HG03575 (cell line): Measurements from ENCODE around the gene NMUR1.

ENCODE experiments used
- ATAC-seq: cut with Tn5 transposase; IDR thresholded peaks from one replicate; pipeline ENCODE4 v1.9.1; 2021; ENCODE audit not compliant: unreplicated experiment, insufficient number of reproducible peaks, low FRiP score; ENCODE audit errors: extremely low read depth

Gene NMUR1

DNA sequence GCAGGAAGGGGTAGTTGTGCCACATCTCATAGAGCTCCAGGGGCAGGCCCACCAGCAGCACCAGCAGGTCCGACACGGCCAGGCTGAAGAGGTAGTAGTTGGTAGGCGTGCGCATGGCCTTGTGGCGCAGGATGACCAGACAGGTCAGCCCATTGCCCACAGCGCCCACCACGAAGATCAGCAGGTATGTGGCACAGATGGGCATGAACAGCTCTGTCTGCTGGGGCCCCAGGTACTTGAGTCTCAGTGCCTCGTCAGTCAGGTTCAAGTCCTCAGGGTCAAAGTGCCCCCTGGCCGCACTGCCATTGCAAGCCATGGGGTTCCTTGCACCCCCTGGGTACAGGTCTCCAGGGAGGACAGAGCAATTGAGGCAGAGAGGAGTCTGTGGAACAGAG lies 1.6 kb downstream of the NMUR1 start:
- no peak for ATAC-seq

- no peak for ATAC-seq
These were observed 2.1 kb downstream of the NMUR1 start for GRCh38 chr2:231527955-231528635.

- ATAC-seq: no peak
These were observed 3.2 kb downstream of the NMUR1 start for GRCh38 chr2:231527091-231527395.

- ATAC-seq: no peak
These were observed 3.7 kb downstream of the NMUR1 start for GRCh38 chr2:231526341-231527090.

- ATAC-seq: no peak
These were observed 4.7 kb downstream of the NMUR1 start for GRCh38 chr2:231525248-231526163.

DNA sequence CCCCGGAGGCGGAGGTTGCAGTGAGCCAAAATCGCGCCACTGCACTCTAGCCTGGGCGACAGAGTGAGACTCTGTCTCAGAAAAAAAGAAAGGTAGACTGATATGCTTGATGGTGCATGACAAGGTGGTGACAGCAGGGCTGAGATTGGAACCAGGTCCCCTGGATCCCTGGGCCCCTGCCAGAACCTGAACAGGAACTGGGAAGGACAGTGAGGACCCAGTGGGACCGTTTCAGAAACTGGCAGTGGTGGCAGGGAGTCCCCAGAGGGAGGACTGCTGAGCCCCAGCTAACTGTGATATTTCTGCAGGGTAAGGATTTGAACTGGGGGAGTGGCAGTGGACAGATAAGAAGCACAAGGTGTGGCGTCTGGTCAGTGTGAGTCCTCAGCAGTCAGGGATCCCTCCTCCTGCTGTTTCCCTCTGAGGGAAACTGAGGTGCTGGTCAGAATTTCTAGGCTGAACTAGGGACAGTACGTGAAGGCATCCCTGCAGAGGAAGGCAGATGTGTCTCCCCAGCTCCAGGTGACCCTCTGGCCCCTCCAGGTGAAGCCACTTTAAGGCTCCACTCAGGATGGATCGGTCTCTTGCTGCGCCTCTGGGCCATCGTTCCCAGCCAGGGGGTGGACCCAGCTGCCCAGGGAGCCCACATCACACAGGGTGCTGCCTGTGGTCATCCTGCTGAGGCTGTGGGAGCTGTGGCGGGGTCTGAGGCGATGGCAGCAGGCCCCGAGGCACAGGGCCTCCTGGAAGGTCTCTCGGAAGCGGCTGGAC lies 5.6 kb downstream of the NMUR1 start:
- no peak for ATAC-seq

- ATAC-seq: no peak
These were observed 6.6 kb downstream of the NMUR1 start for GRCh38 chr2:231523451-231524285.

- no peak for ATAC-seq
These were observed 7.6 kb downstream of the NMUR1 start for GRCh38 chr2:231522418-231523180.

DNA sequence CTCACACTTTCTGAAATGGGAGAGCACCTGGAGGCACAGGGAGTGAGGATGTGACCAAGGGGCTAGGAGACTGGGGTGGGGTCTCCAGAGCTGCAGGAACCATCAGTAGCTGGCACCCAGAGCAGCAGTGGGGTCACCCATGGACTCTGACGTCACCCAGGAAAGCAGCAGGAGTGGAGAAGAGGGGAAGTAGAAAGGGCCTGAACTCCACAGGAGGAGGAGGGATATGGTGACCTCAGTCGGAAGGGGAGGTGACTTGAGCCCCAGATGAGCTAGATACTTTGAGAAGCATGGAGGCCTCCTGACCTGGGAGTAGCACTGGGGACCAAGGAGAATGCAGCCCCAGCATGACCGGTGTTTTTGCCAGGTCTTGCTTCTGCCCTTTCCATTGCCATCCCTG lies 8.8 kb downstream of the NMUR1 start:
- ATAC-seq: no peak

DNA sequence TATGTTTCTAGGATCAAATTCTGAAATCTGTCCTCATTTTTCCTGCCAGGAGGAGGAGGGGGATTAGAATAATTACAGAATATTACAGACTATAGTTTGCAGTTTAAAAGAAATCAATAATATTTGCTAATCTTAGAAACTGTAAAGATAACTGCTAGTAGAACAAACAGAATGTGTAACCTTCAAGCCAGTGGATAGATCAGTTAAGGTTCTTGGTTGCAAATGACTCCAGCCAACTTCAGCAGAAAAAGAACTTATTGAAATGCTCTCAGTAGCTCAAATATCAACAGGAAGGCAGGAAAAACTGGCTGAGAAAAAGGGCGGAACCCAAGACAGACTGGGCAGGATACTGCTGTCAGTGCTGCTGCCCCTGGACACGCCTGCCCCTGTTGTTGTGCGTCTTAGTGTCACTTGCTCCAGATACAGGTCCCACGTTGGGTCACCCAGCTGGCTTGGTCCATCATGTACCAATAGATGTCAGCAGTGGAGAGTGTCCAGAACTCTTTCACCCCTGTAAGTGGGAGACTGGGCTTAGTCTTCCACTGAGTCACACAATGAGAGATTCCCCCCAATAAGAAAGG lies 10.2 kb downstream of the NMUR1 start:
- ATAC-seq: no peak

DNA sequence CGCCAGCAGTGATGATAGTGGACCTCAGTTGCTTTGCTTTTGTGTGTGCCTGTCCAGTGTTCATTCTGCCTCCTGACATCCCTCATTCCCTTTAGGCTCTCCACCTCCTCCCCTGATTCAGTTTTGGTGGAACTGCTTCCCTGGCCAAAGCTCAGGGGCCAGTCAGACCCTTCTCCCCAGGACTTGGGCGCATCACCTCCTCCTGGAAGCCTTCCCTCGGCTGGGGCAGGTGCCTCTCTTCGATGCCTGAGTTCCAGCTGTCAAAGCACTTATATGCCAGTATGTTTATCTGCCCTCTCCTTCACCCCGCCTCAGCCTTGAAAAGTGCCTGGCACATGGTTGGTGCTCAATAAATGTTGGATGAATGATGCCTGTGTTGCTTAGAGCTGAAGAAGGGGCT lies 11.5 kb downstream of the NMUR1 start:
- ATAC-seq: no peak

- no peak for ATAC-seq
These were observed 14.6 kb downstream of the NMUR1 start for GRCh38 chr2:231515603-231516002.

DNA sequence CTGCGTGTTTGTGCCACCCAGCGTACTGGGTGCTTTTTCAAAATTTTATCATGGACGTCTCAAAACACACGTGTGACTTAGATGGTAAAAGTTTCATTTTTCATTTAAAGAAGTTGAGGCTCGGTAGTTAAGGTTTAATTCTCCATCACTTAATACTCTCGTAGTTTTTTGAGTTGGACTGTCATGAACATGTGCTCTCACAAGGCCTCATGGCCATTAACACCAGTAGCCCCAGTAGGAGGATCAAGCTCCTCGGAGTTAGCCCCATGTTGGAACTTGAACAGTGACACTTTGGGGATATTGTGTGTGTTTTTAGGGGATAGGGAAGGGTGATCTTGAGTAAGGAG lies 15.3 kb downstream of the NMUR1 start:
- no peak for ATAC-seq

GRCh38 chr2:231514225-231514950 lies 15.9 kb downstream of the NMUR1 start:
- ATAC-seq: peak; percentile 65

DNA sequence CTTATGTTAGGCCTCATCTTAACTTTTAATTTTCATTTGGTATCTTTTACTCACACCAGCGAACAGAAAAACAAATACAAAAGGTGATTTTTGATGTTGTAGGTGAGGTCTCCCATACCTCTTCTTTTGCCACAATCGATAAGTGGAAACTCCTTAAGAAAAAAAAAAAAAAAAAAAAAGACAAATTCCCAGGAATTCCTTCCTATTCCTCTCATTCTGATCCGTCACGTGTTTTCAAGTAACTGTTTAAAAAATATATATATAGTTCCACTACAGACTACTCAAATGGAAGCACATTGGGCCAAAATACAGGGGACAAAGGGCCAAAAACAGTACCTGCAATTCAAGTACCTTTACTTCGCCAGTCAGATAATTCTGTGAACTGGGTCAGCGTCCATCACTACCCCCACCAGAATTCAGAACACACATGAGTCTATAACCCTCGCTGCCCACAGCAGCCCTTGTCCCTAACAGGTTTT lies 16.5 kb downstream of the NMUR1 start:
- peak; percentile 19 for ATAC-seq

GRCh38 chr2:231512222-231512621 lies 18.0 kb downstream of the NMUR1 start:
- no peak for ATAC-seq

DNA sequence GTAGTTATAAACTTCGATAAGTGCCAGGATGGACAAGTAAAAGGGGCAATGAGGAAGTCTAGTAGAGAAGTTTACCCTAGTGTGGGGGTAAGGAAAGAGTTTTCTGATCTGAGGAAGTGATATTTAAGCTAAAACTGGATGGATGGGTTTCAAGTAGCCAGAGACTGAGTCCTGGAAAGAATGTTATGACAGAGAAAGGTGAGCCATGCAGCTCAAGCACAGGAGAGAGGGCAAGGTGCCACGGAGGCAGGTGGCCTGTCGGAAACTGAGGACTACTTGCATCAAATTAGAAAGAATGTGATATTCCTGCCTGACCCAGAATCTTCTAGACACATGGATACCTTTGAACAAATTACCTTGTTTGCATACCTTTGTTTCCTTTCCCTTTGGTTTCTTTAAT lies 26.5 kb downstream of the NMUR1 start:
- ATAC-seq: no peak
